ENCODE data around the gene PLCXD1.
"Not testable (repeated sequence)": the region's sequence is repeated elsewhere in the genome, so short reads cannot be mapped to it uniquely, and the experiment has no call there.

PLCXD1 gene

GRCh38 chrX:292900-293897, 12.0 kb downstream of the PLCXD1 start:
- DNase-seq (ENCODE audit: low read depth, low spot score), result no peak

- DNase-seq (ENCODE audit: low read depth, low spot score), result no peak
These were observed 14.0 kb downstream of the PLCXD1 start for GRCh38 chrX:295136-295535.

GRCh38 chrX:298993-299392, 17.8 kb downstream of the PLCXD1 start:
- DNase-seq (ENCODE audit: low read depth, low spot score), result no peak

GRCh38 chrX:300334-300733, 19.2 kb downstream of the PLCXD1 start:
- DNase-seq (ENCODE audit: low read depth, low spot score), result no peak

GRCh38 chrX:302975-303374, 21.8 kb downstream of the PLCXD1 start:
- no peak for DNase-seq (ENCODE audit: low read depth, low spot score)

- not testable (repeated sequence) for DNase-seq (ENCODE audit: low read depth, low spot score)
These were observed 24.8 kb downstream of the PLCXD1 start for GRCh38 chrX:305781-306613.

- DNase-seq (ENCODE audit: low read depth, low spot score), result not testable (repeated sequence)
These were observed 25.6 kb downstream of the PLCXD1 start for GRCh38 chrX:306614-307251.

- no peak for DNase-seq (ENCODE audit: low read depth, low spot score)
These were observed 26.3 kb downstream of the PLCXD1 start for GRCh38 chrX:307261-308111.

GRCh38 chrX:308821-309520, 27.8 kb downstream of the PLCXD1 start:
- DNase-seq (ENCODE audit: low read depth, low spot score), result no peak

- no peak for DNase-seq (ENCODE audit: low read depth, low spot score)
These were observed 29.5 kb downstream of the PLCXD1 start for GRCh38 chrX:310621-311155.

- no peak for DNase-seq (ENCODE audit: low read depth, low spot score)
These were observed 30.3 kb downstream of the PLCXD1 start for GRCh38 chrX:311156-312129.

GRCh38 chrX:312621-313331, 31.6 kb downstream of the PLCXD1 start:
- DNase-seq (ENCODE audit: low read depth, low spot score), result no peak

GRCh38 chrX:313546-313945, 32.4 kb downstream of the PLCXD1 start:
- DNase-seq (ENCODE audit: low read depth, low spot score), result no peak

- no peak for DNase-seq (ENCODE audit: low read depth, low spot score)
These were observed 32.9 kb downstream of the PLCXD1 start for GRCh38 chrX:314049-314448.

- no peak for DNase-seq (ENCODE audit: low read depth, low spot score)
These were observed 33.8 kb downstream of the PLCXD1 start for GRCh38 chrX:314781-315595.

- no peak for DNase-seq (ENCODE audit: low read depth, low spot score)
These were observed 35.5 kb downstream of the PLCXD1 start for GRCh38 chrX:316351-317325.

Data from activated naive CD8-positive, alpha-beta T cell treated with anti-CD3 and anti-CD28 coated beads, Interleukin-2, amount 50 U/mL, for 16 hours (primary cell).